HG03565 (cell line): ENCODE data around the gene SYNGR1.
"Not testable (repeated sequence)": the region's sequence is repeated elsewhere in the genome, so short reads cannot be mapped to it uniquely, and the experiment has no call there.

Experiments used
- ATAC-seq: cut with Tn5 transposase; IDR thresholded peaks from one replicate; pipeline ENCODE4 v1.9.1; 2021; ENCODE audit warnings: mild to moderate bottlenecking, moderate library complexity; ENCODE audit not compliant: unreplicated experiment

The SYNGR1 gene

GRCh38 chr22:39316440-39317083, 33.2 kb upstream of the SYNGR1 start:
- no peak for ATAC-seq

GRCh38 chr22:39317084-39317774, 32.6 kb upstream of the SYNGR1 start:
- no peak for ATAC-seq

DNA sequence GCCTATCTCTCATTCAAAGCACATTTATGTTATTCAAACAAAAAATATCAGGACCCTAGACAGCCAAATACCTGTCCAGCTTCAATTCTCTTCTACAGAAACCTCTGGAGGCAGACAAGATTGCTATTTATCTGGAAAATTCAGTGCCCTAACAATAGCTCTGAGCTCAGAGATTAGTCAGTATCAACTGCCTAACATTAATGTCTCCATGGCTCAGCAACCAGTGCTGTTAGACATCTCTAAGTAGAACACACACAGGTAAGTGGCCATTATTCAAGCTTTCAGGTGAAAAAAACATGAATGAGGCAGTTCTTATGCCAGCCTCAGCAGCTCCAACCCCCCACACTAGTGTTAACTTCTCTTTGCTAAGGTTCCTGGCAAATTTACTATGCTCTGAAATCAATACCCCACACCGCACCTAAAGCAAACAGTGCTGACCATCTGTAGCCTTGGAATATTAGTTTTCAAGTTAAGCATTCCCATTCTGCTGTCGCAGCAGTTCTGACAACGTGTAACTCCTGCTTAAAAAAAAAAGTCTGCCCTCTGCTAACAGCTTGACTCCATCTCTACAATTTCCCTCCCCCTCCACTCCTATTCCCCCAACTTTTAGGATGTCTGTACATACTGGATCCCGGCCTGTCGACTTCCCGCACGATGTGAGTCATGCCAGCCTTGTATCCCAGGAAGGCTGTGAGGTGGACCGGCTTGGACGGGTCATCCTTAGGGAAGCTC, 31.9 kb upstream of the SYNGR1 start:
- no peak for ATAC-seq

DNA sequence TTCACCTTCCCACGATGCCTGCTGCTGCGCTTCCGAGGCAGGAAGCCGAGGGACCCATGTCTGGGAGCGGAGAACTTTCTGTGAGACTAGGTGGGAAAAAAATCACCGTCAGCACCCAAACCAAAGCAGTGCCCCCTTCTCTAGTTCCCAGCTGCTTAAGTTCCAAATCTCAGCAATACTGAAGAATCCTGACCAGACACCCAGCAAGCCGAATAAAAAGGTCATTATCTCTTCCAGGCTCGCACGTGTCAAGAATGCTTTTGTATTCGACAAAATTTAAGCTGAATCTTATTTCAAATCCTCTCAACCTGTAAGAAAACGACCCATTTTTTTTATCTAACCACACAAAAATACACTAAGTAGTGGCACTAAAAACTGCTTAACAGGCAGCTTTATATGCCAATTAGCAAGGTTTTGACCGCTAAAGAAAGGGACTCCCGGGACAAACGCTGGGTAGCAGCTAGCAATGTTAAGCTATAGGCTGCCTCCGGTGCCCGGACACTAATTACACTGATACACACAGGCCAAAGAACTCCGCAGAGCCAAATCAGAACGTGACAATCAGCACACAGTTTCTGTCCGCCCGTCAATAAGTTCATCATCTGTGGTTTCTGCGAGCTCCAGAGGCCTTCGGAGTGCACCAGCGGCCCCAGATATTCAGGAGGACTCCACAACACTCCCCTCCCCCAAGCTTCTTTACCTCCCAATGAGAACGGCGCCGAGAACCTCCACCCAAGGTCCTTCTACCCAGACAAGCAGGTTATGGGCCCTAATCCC, 31.1 kb upstream of the SYNGR1 start:
- ATAC-seq, result no peak

GRCh38 chr22:39319284-39320022, 30.3 kb upstream of the SYNGR1 start, which contains the start of gene RPL3:
TSS of gene RPL3 (minus strand) at chr22:39319623. CDS start at chr22:39319597, 26 bp downstream.
- ATAC-seq, result peak; percentile 77

DNA sequence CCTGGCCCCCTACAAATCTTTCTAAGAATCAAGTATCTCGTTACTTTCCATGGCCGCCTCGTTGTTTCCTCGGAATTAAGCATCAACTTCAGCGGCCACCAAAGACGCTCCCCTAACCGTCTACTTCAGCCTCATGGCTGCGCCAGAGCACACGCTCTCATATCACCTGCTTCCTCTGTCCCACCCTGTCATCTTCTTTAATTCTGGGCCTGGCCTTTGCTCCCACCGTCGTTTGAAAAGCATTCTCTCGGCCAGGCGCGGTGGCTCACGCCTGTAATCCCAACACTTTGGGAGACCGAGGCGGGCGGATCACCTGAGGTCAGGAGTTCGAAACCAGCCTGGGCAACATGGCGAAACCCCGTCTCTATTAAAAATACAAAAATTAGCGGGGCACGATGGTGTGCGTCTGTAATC, 29.2 kb upstream of the SYNGR1 start:
- ATAC-seq, result not testable (repeated sequence)

GRCh38 chr22:39325392-39325932, 24.3 kb upstream of the SYNGR1 start:
- ATAC-seq, result no peak

GRCh38 chr22:39327995-39328754, 21.6 kb upstream of the SYNGR1 start:
- no peak for ATAC-seq

DNA sequence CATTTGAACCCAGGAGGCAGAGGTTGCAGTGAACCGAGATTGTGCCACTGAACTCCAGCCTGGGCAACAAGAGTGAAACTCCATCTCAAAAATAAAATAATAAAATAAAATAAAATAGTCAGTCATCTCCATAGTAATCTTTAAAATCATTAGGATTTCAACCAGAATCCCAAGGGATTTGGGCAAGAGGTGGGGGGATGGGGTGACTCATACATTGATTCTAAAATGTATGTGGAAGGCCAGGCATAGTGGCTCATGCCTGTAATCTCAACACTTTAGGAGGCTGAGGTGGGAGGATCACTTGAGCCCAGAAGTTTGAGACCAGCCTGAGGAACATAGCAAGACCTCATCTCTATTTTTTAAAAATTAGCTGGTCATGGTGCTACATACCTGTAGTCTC, 19.2 kb upstream of the SYNGR1 start:
- ATAC-seq, result not testable (repeated sequence)

GRCh38 chr22:39332441-39333064, 17.2 kb upstream of the SYNGR1 start:
- ATAC-seq, result no peak

DNA sequence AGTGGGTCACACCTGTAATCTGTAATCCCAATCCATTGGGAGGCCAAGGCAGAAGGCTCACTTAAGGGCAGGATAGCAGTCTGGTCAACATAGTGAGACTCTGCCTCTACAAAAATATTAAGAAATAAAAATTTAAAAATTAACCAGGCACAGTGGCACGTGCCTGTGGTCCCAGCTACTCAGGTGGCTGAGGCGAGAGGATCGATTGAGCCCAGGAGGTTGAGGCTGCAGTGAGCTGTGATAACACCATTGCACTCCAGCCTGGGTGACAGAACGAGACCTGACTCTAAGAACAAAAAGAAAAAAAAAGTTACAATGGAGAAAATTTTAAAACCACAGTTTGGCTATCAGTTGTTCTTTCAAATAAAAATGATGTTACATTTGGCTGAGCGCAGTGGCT, 13.4 kb upstream of the SYNGR1 start:
- ATAC-seq, result no peak

- ATAC-seq, result not testable (repeated sequence)
These were observed 10.0 kb upstream of the SYNGR1 start for GRCh38 chr22:39339775-39340174.

DNA sequence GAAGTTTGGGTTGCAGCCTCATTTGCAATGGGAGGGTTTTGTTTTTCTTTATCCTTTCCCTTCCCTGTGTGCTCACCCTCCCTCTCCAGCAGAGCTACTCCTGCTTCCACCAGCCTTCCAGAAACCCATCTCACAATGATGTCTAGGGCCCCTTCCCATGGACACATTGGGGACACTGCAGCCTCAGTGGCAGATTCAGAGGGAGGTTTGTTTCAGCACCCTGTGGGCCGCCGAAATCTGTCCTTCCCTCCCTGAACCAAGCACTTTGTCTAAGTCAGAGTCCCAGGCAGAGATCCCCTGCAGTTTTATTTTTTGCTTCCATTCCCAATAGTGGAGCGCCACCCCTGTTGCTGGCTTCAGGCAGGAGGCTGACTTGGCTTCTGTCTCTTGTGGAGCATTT, 8.6 kb upstream of the SYNGR1 start:
- no peak for ATAC-seq

GRCh38 chr22:39343259-39344045, 6.3 kb upstream of the SYNGR1 start:
- ATAC-seq, result no peak

GRCh38 chr22:39344046-39344390, 5.8 kb upstream of the SYNGR1 start:
- no peak for ATAC-seq

- no peak for ATAC-seq
These were observed 4.6 kb upstream of the SYNGR1 start for GRCh38 chr22:39345231-39345630.

DNA sequence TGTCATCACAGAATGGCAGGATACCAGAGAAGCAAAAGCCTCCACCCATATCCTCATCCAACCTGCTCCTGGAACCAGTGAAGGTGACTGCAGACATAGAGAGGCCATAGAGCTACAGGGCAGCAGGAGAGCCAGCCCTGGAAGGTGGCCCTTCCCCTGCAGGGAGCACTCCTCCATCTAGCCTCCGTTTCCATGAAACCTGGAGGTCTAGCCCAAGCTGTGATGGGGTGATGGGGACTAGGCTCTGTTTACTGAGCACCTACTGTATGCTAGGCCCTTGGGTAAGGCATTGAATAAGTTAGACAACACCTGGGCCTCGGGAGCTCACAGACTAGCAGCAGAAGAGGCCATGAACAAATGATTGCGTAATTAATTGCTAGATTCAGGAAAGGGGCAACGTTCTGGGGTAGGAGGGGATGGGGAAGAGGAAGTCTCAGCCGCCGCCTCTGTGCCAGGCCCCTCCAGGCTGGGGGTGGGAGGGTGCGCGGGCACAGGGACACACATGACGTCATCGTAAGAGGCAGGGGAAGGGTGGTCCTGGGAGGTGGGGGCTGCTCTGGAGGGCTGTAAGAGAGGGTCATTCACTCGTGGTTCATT, 784 bp upstream of the SYNGR1 start:
- ATAC-seq, result no peak

- no peak for ATAC-seq
These were observed 255 bp upstream of the SYNGR1 start for GRCh38 chr22:39349506-39349966.
